Suprapubic skin (tissue), 3 donors: ENCODE measurements around the gene ADGRA1.

Experiments
- CTCF ChIP-seq, 2 donors: fragments of 200-600 bp in 1 of 2; fragments of 450-650 bp in 1 of 2; sonication (generic) in 1 of 2; IDR thresholded peaks; one replicate each; pipeline ENCODE4 v1.5.1; 2016 to 2019; ENCODE audit warnings: antibody characterized with exemption in 2 of 2, mild to moderate bottlenecking in 1 of 2, moderate library complexity in 1 of 2
- POLR2AphosphoS5 ChIP-seq, 3 donors: sonication (generic); formaldehyde crosslinking; IDR thresholded peaks; one replicate each; pipeline ENCODE4 v1.6.1; 2017; ENCODE audit warnings: antibody characterized with exemption in 3 of 3

DNA sequence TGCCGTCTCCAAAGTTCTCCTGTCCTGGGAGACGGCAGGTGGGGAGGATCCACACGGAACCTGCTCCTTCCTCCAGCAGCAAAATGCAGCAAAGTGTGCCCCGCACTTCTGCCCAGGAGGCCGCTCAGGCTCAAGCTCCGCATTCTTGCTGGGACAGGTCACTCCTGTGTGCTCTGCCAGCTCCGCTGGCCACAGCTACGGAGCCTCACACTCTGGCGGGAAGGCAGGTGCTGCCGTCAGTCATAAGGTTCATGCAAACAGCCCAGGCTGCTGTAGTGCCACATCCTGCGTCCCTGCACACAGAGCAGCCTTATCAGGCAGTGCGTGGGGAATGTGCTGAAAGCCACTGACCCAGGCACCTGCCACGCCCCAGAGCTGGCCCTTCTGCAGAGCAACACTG, 22.4 kb downstream of the ADGRA1 start:
- TF ChIP-seq POLR2AphosphoS5 (IDR thresholded peaks at IDR 0.05) (no peak), CTCF (IDR thresholded peaks at IDR 0.05) (no peak)
